ENCODE results near the gene RGS7.
"Not testable (repeated sequence)": the region's sequence is repeated elsewhere in the genome, so short reads cannot be mapped to it uniquely, and the experiment has no call there.

RGS7 gene

DNA sequence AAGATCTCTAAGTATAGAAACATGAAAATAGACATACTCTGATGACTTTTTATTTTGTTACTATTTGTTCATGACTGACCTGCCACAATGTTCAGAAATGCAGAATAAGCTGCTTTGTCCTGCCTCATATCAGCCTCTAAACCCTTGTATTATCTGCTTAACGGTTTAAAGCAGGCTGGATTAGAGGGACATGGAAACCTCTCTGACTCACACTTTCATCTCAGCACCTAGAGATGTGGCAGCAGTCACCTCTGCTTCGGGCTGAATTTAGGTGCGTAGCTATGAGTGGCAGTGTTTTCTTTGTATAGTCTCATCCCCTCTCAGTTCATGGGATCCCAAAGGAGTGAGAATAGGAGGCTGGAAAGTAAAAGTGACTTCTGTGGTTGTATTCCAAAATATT is 255.4 kb downstream of the RGS7 start:
- ATAC-seq = no peak
- H3K9me3 Mint-ChIP-seq = peaks cover 6% of the 10 kb centered on the region

DNA sequence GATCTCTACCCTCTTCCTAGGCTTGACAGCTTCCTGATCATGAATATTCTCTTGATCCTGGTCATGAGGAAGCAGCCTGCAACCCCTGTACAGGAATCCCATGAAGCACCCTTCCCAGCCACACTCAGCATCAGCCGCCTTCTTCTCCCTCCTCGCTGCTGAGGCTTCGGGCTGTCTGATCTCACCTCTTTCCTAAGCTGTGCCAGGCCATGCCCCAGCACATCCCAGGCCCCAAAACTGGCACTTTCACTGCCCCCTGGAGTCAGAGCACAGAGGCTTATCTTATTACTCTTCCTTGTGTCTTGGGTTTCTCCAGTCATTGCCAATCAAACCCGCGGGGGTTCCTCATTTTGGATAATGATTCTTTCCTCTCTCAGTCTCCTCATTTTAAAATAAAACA is 259.5 kb downstream of the RGS7 start:
- ATAC-seq = no peak
- no peak overlapping the region for H3K27ac Mint-ChIP-seq
- peaks cover 6% of the 10 kb centered on the region for H3K9me3 Mint-ChIP-seq
- H3K4me3 Mint-ChIP-seq = no peak overlapping the region
- H3K36me3 Mint-ChIP-seq (ENCODE audit: low read depth) = no peaks in the 10 kb centered on the region
- no peaks in the 10 kb centered on the region for H3K27me3 Mint-ChIP-seq
- H3K4me1 Mint-ChIP-seq = no peaks in the 10 kb centered on the region
- DNase-seq = no peak

More for the DNA sequence above, 255.4 kb downstream of the RGS7 start:
- Mint-ChIP-seq H3K4me1 (no peaks in the 10 kb centered on the region), H3K27ac (no peak overlapping the region), H3K36me3 (ENCODE audit: low read depth) (no peaks in the 10 kb centered on the region), H3K27me3 (no peaks in the 10 kb centered on the region), H3K4me3 (no peak overlapping the region)
- DNase-seq = no peak

DNA sequence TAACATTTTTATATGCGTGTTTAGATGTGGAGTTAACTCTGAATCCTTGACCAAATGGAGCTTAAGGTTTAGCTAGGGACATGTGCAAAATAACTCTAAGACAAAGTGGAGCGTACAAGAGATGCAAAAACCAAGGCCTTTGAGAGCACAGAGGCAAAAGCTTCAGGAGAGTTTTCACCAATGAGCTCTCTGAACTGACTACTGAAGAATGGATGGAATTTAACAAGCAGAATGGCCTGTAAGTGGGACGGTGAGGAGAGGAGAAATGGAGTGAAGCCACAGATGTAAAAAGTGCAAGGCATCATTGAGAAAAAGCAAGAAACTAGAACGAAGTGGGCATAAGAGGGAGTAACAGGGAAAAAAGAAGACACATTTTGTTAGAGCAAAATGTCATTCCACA is 260.0 kb downstream of the RGS7 start:
- no peak overlapping the region for H3K27ac Mint-ChIP-seq
- no peak overlapping the region for H3K4me3 Mint-ChIP-seq
- ATAC-seq = no peak
- no peak for DNase-seq
- no peaks in the 10 kb centered on the region for H3K27me3 Mint-ChIP-seq
- peaks cover 6% of the 10 kb centered on the region for H3K9me3 Mint-ChIP-seq
- no peaks in the 10 kb centered on the region for H3K4me1 Mint-ChIP-seq
- H3K36me3 Mint-ChIP-seq (ENCODE audit: low read depth) = no peaks in the 10 kb centered on the region

DNA sequence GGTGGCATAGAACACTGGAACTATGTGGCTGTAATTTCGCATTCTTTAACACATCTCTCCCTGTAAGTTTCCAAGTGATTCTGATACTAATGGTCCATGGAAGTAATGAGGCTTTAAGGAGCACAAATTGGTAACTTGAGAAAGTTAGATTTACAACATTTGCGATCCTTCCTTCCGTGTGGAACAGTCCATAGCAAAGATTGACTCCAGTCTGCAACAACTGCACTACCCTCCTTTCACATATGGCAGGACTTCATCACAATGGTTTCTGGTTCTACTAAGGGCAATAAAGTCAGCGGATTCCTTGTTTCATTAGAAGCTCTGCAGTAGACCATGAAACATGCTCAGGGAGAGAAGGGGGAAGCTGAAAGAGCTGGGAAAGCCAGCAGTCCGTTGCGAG is 261.2 kb downstream of the RGS7 start:
- no peaks in the 10 kb centered on the region for H3K27me3 Mint-ChIP-seq
- H3K36me3 Mint-ChIP-seq (ENCODE audit: low read depth) = no peaks in the 10 kb centered on the region
- H3K4me3 Mint-ChIP-seq = no peak overlapping the region
- ATAC-seq (no peak), DNase-seq (no peak)
- no peaks in the 10 kb centered on the region for H3K4me1 Mint-ChIP-seq
- H3K9me3 Mint-ChIP-seq = peaks cover 6% of the 10 kb centered on the region
- no peak overlapping the region for H3K27ac Mint-ChIP-seq

DNA sequence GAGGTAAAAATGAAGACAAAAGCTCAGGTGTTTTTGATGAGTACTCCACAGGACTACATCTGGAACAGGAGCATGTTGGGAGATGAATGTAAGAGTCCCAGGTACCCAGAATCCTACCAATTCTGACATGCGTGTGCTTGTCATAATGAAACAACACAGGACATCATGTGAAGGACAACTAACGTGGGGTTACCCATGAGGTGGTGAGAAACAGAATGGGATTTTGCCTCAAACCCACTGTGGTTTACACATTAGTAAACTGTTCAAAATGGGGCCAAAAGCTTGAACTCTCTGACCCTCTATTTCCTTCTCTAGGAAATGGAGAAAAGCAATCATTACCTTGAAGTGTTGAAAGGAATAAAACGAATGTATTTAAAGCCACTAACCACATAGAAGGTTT is 266.2 kb downstream of the RGS7 start:
- no peaks in the 10 kb centered on the region for H3K27me3 Mint-ChIP-seq
- no peak for DNase-seq
- H3K9me3 Mint-ChIP-seq = peaks cover 6% of the 10 kb centered on the region
- H3K27ac Mint-ChIP-seq = no peak overlapping the region
- ATAC-seq = no peak
- H3K36me3 Mint-ChIP-seq (ENCODE audit: low read depth) = no peaks in the 10 kb centered on the region
- H3K4me3 Mint-ChIP-seq = no peak overlapping the region
- no peaks in the 10 kb centered on the region for H3K4me1 Mint-ChIP-seq

DNA sequence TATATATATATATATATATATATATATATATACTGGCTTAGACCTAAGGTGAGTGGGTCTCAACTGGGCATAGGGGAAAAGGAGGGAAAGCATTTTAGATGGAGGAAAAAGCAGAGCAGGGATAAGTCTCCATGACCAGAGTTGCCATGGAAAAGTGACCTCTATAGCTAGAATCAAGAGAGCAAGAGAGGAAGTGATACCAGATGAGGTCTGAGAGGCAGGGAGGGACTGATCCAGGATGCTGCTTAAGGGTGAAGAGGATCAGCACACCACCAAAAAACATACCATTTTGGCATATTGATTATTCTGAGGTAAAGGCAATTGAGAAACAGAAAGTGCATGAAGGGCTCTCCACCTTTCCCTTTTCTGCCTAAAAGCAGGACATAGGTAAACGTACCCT is 267.9 kb downstream of the RGS7 start:
- H3K4me1 Mint-ChIP-seq; DNase-seq; H3K36me3 Mint-ChIP-seq (ENCODE audit: low read depth); H3K27me3 Mint-ChIP-seq; H3K9me3 Mint-ChIP-seq; H3K4me3 Mint-ChIP-seq; H3K27ac Mint-ChIP-seq; ATAC-seq: not testable (repeated sequence)

DNA sequence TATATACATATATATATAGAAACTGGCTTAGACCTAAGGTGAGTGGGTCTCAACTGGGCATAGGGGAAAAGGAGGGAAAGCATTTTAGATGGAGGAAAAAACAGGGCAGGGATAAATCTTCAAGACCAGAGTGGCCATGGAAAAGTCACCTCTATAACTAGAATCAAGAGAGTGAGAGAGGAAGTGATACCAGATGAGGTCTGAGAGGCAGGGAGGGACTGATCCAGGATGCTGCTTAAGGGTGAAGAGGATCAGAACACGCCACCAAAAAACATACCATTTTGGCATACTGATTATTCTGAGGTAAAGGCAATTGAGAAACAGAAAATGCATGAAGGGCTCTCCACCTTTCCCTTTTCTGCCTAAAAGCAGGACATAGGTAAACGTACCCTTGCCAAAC is 268.9 kb downstream of the RGS7 start:
- H3K4me1 Mint-ChIP-seq; H3K27me3 Mint-ChIP-seq; H3K4me3 Mint-ChIP-seq; ATAC-seq; DNase-seq; H3K36me3 Mint-ChIP-seq (ENCODE audit: low read depth); H3K9me3 Mint-ChIP-seq; H3K27ac Mint-ChIP-seq: not testable (repeated sequence)

DNA sequence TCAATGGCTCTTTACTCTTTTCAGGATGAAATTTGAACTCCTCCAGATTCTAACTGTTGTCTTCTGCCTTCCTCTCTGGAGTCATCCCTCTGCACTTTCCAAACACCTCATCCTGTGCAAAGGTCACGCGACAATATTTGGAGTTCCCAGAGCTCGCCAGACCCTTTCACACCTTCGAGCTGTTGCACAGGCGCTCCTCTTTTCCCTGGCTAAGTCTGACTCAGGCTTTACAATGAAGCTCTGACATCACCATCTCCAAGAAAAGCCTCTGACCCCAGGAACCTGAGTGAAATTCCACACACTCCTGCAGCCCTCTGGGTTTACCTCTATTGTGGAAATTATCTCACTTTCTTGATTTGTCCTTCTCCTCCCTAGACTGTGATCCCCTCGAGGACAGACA is 270.3 kb downstream of the RGS7 start:
- H3K36me3 Mint-ChIP-seq (ENCODE audit: low read depth) = no peaks in the 10 kb centered on the region
- H3K4me3 Mint-ChIP-seq = no peak overlapping the region
- DNase-seq (no peak), ATAC-seq (no peak)
- H3K9me3 Mint-ChIP-seq = peaks cover 6% of the 10 kb centered on the region
- no peak overlapping the region for H3K27ac Mint-ChIP-seq
- H3K4me1 Mint-ChIP-seq = no peaks in the 10 kb centered on the region
- H3K27me3 Mint-ChIP-seq = no peaks in the 10 kb centered on the region

DNA sequence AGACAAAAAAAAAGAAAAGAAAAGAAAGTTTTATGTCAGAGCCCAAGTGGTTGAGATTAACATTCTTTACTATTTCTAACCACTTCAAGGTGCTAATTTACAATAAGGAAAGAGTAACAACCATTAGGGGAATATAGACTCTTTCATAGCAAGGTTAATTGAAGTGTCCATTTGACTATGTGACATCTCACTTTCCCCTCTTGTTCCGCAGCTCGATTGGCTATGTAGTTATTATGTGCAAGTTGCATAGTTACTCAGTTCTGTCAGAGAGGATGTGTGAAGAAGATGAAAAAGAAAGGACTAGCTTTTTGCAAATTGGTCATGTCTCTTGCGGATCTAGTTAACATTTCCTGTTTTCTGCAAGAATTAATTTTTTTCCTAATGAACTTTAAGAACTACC is 273.7 kb downstream of the RGS7 start:
- peaks cover 6% of the 10 kb centered on the region for H3K9me3 Mint-ChIP-seq
- no peak overlapping the region for H3K27ac Mint-ChIP-seq
- H3K4me1 Mint-ChIP-seq = no peaks in the 10 kb centered on the region
- no peaks in the 10 kb centered on the region for H3K36me3 Mint-ChIP-seq (ENCODE audit: low read depth)
- ATAC-seq (no peak), DNase-seq (no peak)
- no peaks in the 10 kb centered on the region for H3K27me3 Mint-ChIP-seq
- H3K4me3 Mint-ChIP-seq = no peak overlapping the region

DNA sequence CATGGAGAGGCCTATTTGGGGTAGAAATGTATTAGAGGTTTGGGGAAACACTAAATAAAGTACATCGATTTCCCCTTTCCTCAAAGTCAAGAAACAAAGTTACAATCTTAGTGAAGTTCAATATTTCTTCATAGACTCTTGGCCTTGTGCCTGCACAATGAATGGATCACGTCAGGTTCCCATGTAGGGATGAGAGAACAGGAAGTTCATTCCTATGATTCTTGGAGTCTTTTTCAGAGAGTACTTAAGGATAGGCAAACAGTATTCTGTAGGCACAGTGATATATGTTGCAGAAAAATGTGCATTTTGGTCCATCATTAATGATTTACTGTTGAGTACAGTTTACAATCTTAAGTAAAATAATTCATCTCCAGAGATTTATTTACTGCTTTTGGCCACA is 275.5 kb downstream of the RGS7 start:
- H3K36me3 Mint-ChIP-seq (ENCODE audit: low read depth) = no peaks in the 10 kb centered on the region
- no peaks in the 10 kb centered on the region for H3K27me3 Mint-ChIP-seq
- H3K4me3 Mint-ChIP-seq = no peak overlapping the region
- ATAC-seq (no peak), DNase-seq (no peak)
- H3K27ac Mint-ChIP-seq = no peak overlapping the region
- H3K9me3 Mint-ChIP-seq = no peaks in the 10 kb centered on the region
- H3K4me1 Mint-ChIP-seq = no peaks in the 10 kb centered on the region

DNA sequence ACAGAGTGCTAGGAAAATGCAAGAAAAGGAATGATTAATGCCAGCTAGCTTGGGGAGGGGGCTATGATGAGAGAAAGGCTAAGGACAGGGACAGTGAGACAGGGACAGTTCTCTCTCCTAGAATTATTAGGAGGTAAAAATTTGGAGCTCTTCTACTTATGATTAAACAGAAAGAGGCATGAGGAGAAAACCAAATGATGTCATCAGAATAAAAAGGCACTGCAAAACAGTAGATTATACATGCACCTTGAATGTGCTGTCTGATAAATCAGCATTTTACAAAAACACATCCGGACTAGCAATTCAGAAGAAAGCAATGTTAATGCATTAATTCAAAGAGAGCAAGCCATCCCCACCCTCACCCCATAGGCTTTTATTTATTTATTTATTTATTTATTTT is 277.5 kb downstream of the RGS7 start:
- Mint-ChIP-seq H3K9me3 (no peaks in the 10 kb centered on the region), H3K4me3 (no peak overlapping the region), H3K27me3 (no peaks in the 10 kb centered on the region), H3K36me3 (ENCODE audit: low read depth) (no peaks in the 10 kb centered on the region), H3K4me1 (no peaks in the 10 kb centered on the region), H3K27ac (no peak overlapping the region)
- no peak for DNase-seq
- ATAC-seq = no peak

DNA sequence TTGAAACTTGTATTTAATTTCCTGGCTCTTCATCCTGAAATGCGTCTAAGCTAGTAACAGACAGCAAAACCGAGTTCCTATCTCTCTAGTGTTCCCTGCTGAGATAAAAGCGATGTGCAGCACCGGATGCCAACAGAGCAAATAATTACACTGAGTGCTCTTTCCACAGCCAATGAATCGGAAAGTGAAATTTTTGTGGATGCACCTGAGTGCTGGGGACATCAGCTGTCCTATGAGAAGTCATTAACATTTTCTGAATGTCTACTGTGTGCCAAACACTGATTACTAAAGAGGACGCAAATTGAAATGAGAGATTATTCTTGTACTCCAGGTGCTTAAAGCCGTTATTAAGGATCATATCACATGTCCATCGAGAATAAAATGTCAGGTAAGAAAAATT is 278.0 kb downstream of the RGS7 start:
- DNase-seq = no peak
- no peak overlapping the region for H3K27ac Mint-ChIP-seq
- no peak for ATAC-seq
- no peaks in the 10 kb centered on the region for H3K36me3 Mint-ChIP-seq (ENCODE audit: low read depth)
- H3K4me3 Mint-ChIP-seq = no peak overlapping the region
- H3K27me3 Mint-ChIP-seq = no peaks in the 10 kb centered on the region
- no peaks in the 10 kb centered on the region for H3K4me1 Mint-ChIP-seq
- H3K9me3 Mint-ChIP-seq = no peaks in the 10 kb centered on the region

DNA sequence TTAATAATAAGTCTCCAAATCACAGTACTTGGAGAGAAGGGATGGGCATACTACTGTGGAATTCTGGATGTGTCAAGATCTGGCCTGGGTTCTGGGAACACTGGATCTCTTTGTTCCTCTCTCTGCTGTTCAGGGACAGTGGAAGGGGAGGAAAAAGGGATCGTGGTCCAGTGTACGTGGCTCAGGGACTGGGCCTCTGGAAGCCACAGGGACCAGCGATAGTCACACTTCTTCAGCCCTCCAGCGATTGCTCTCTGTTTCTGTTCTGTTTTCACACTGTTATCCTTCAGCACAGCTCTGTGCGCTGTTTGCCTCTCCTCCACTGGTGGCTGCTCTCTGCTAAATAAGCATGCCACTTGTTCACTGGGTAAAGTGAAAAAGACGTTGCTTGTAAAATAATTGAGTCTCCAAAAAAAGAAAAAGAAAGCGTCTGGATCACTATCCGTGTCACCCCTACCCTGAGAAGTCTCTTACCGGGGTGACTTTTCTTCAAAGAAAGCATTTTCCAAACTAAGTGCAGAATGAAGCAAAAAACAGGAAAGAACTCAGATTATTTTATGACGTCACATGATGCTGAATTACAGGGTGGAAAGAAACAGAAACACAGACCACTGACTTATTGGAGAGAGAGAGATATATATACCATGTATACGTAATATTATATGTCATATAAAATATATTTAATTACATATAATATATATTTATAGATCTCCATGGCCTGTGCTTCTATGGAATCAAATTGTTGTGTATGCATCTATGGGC is 279.4 kb downstream of the RGS7 start:
- no peak overlapping the region for H3K4me3 Mint-ChIP-seq
- H3K9me3 Mint-ChIP-seq = no peaks in the 10 kb centered on the region
- H3K27ac Mint-ChIP-seq = no peak overlapping the region
- no peaks in the 10 kb centered on the region for H3K4me1 Mint-ChIP-seq
- DNase-seq (no peak), ATAC-seq (no peak)
- no peaks in the 10 kb centered on the region for H3K36me3 Mint-ChIP-seq (ENCODE audit: low read depth)
- no peaks in the 10 kb centered on the region for H3K27me3 Mint-ChIP-seq

DNA sequence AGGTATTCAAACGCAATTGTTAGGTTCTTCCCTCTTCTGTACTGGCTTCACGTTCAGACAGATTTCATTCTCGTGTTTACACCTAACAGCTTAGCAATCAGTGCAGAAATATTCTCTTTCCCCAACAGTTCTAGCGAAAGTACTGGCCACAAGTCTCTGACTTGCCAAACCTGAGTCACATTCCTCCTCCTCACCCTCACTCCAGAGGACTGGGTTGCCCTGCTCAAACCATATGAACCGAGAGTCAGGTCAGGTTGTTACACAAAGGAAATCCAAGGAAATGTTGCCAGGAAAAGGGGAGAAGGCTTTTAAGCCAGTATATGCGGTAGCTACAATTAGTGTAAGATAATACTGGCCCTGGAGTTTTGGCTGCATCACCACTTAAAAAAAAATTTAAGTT is 282.5 kb downstream of the RGS7 start:
- DNase-seq (no peak), ATAC-seq (no peak)
- no peak overlapping the region for H3K4me3 Mint-ChIP-seq
- H3K27ac Mint-ChIP-seq = no peak overlapping the region
- H3K9me3 Mint-ChIP-seq = no peaks in the 10 kb centered on the region
- H3K36me3 Mint-ChIP-seq (ENCODE audit: low read depth) = no peaks in the 10 kb centered on the region
- H3K4me1 Mint-ChIP-seq = no peaks in the 10 kb centered on the region
- no peaks in the 10 kb centered on the region for H3K27me3 Mint-ChIP-seq

DNA sequence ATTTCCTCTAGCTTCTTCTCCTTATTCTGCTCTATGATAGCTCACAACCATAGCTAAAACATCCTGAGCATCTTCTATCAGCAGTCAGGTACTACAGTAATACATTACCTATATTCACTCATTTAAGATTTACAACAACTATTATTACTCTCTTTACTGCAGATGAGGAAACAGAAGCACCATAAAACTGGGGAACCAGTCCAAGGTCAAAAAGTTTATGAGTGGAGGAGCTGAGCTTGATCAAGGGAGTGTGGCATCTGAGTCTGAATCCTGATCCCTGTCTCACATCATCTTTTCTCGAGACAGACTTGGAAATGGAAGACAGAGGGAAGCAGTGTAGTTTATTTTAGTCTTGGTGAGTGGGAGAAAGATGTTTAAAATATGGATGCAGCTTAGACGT is 288.6 kb downstream of the RGS7 start:
- no peaks in the 10 kb centered on the region for H3K4me1 Mint-ChIP-seq

DNA sequence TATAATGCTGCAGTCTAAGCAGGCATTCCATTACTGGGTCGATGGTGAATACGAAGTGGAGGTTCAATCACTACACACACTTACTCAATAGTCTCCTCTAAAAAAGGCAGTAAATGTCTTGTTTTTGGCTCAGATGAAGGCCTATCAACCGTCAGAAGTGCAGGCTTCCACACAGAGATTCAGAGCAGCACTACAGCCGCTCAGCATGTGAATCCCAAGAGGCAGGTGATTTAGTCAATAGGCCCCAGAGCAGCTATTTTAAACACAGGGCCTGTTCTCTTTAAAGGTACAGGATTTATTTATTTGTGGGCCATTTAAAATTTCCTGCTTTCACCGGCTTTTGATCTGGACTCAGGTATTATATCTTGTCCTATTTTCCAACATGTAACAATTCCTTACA is 293.7 kb downstream of the RGS7 start:
- Mint-ChIP-seq H3K4me3 (no peak overlapping the region), H3K9me3 (no peaks in the 10 kb centered on the region), H3K36me3 (ENCODE audit: low read depth) (no peaks in the 10 kb centered on the region), H3K27me3 (no peaks in the 10 kb centered on the region), H3K4me1 (no peaks in the 10 kb centered on the region), H3K27ac (no peak overlapping the region)
- ATAC-seq (no peak), DNase-seq (no peak)

More for the DNA sequence above, 288.6 kb downstream of the RGS7 start:
- ATAC-seq = no peak
- no peak for DNase-seq
- Mint-ChIP-seq H3K27me3 (no peaks in the 10 kb centered on the region), H3K9me3 (no peaks in the 10 kb centered on the region), H3K4me3 (no peak overlapping the region), H3K27ac (no peak overlapping the region), H3K36me3 (ENCODE audit: low read depth) (no peaks in the 10 kb centered on the region)

All from activated naive CD8-positive, alpha-beta T cell treated with anti-CD3 and anti-CD28 coated beads, Interleukin-2, amount 50 U/mL, for 24 hours (primary cell).